NCI-H446 (cell line): ENCODE results near the gene CUL4A.
"Not testable (repeated sequence)": the region's sequence is repeated elsewhere in the genome, so short reads cannot be mapped to it uniquely, and the experiment has no call there.

ENCODE experiments used
- DNase-seq, 2 experiments: peaks; one replicate each; lab custom pipeline; 2025; lab: John Stamatoyannopoulos, UW

Gene CUL4A

DNA sequence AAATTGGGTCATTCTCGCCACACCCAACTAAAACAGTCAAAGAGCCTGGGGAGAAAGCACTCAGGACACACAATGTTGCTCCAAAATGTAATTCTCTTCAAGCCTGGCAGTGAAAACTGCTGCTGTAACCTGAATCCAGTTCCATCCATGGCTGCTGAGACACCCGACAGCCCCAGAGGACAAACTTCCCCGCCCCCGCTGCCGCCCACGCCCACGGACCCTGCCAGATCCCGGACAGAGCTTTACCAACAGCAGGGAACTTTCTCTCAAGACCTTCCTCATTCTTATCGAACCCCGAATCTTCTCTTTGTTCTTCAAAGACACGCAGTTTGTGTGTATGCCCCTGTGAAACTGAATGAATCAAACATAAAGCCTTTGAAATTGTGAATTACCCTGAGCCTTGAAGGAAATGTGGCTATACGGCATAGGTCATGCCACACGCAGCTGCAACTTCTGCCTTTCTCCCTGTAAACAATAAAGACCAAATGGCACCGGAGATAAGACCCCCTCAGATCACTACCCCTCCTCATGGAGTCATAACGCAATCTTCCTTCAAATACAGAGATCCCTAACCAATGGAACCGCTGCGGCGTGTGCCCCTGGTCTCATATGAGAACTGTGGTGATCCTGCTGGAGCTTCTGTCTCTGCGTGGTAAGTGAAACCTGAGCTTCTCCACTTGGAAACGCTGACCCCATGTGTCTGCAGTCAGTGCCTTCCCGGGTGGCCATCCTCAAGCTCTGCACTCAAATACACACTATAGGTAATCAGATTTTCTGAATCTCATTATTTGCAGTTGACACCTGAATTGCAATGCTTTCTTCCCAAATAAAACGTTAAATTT is 82.8 kb downstream of the CUL4A start:
- no peak for DNase-seq

DNA sequence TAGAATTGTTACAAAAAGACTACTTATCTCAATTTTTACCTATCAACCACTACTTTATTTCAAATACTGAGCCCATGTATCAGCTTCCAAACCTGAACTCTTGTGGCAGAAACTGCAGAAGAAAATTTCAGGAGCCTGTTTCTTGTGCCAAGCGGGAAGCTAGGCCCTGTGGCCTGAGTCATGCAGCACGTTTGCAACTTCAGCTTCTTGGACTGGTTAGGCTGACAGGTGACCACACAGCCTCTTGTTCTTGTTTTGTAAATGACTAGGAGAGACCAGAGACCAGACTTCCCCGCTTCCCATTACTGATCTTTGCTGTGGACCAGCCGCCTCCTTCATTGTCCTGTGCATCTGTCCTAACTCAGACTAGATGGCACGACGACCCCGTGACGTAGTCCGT is 84.3 kb downstream of the CUL4A start:
- DNase-seq = no peak

DNA sequence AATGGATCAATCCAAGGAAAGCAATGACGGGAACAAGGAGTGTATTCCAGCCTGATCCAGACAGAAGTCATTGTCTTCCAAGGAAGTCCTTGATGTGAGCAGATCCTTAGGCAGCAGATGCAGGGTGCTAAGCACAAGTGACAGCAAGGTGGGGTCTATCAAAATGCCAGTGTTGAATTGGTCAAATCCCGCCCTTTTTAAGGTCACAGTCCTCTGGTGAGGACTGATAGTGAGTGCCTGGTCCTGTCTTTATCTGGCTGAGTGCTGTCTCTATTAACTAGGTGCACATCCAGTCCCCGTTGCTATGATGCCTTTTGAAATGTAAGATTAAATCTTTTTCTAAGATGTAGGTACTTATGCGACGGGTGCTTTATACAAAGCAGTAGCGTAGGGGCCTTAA is 86.4 kb downstream of the CUL4A start:
- DNase-seq = no peak

DNA sequence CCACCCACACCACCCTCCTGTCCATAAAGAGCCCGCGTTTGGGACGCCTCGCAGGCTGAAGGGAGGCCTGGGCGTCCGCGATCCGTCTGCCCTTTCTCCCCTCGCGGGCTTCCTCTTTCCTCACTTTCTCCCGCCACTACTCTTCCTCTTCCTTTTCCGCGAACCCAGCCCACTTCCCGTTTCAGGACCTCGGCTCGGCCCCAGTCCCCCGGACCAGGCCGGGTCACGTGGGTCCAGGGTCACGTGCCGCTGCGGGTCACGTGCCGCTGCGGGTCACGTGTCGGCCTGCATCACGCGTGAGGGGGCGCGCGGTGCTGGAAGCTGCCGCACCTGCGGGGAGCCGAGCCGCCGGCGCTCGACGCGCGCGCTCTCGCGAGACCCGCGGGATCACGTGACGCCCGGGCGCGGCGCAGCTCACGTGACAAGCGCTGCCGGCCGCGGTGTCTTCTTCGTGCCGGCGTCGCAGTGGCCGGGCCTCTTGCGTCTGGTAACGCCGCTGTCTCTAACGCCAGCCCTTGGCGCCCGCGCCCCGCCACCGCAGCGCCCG is 87.5 kb downstream of the CUL4A start, which contains the start of gene LAMP1:
LAMP1 (plus strand) TSS at position 417 of the 547 bp plus-strand sequence. CDS start 196 bp downstream, outside the sequence.
- DNase-seq = peak; percentile 16 to 86

DNA sequence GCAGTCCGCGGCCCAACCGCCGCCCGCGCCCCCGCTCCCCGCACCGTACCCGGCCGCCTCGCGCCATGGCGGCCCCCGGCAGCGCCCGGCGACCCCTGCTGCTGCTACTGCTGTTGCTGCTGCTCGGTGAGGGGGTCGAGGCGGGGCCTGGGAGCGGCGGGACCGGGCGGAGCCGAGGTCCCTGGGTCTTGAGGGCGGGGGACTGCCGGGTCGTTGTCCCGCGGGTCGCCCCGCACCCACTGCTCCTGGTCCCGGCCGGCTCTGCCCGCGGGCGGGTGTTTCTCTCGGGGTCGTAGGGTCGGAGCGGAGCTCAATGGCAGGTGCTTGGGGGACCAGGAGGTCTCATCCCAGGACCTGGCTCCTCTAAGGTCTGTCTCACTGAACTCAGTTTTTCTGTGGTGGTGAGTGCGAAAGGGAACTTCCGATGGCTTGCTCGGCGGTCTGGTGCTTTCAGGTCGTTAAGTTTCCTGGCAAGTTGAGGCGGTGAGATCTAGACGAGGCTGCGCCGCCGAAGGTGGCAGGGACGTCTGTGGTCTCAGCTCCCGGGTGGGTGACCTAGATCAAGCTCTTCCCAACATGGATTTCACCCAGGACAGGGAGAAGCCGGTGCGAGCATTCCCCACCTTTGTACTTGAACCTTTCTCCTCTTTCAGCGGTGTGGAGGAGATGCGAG is 88.1 kb downstream of the CUL4A start:
- no peak for DNase-seq

DNA sequence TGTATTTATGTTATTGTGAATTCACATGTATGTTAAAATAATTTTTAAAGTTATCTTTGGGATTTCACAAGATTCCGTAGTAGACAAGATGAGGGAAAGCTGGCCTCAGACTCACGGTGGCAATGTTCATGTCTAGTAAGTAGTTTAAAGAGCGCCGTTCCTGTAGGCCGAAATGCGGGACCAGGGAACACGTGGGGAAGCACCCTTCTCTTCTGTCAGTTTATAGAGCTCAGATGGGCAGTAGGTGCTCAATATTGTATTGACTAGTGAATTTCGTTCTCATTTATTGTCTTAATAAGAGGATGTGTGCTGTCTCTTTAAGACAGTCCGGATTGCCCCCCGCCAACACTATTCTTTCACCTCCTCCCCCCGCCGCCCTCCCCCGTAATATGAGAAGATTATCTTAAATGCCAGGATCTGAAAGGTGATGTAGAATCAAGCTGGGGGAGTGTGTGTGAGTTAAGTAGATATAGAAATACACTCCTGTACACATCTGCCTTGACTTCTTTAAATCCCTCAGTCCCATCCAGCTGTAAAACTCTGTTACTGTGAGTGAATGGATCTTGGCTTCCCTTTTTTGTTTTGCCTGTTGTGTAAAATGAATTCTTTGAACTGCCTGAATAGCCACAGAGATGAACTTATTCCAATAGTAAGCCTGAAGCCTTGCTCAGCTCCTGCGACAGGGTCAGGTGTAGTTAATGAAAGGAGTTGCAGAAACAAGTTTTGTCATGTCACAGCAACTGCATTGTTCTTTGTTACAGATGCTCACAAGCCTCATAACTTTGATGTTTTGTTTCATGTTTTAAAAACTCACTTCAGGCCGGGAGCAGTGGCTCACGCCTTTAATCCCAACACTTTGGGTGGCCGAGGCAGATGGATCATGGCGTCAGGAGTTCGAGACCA is 88.9 kb downstream of the CUL4A start:
- no peak for DNase-seq

DNA sequence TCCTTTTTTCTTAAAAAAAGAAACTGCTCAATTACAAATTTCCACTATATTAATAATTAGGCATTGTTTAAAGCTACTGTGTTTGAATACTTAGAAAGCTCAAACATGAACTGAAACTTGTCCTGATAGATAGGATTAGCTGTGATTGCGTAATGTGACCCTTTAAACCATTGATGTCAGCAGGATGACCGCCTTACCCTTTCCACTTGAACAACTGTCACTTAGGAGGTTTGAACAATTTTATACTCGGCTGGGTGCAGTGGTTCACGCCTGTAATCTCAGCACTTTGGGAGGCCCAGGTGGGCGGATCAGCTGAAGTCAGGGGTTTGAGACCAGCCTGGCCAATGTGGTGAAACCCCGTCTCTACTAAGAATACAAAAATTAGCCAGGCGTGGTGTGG is 90.5 kb downstream of the CUL4A start:
- DNase-seq = no peak

DNA sequence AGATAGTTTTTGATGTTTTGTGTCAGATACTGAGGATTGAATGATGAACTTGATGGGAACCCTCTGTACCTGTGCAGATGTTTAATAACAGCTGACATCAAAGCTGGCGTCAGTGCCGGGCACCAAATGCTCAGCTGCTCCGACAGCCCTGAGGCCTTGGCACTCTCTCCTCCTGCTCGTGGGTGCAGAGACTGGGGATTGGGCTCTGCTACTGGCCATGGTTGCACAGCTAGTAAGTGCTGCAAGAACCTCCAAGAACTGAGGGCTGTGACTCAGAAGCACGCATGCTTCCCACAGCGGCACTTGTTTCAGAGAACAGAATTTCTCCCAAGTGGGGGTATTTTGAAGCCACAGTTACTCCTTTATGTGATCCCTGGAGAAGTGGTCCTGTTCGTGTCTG is 93.6 kb downstream of the CUL4A start:
- DNase-seq = no peak

DNA sequence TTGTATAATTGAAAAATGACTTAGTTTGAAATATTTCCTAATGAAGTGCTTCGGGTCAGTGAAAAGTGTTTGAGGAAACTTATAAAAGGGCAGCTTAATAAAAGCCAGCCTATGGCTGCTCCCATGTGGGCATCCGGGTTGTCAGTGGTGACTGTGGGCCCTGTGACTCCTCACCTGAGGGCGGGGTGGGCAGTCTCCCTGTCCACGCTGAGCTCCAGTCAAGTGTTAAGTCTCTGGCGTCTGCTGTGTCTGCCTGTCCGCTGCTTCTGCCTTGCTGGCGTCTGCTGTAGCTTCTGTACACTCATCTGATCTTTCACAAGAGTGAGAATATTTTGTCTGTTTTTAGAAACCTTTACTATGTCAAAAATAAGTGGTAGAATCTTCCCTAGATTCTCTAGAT is 94.7 kb downstream of the CUL4A start:
- DNase-seq = no peak

DNA sequence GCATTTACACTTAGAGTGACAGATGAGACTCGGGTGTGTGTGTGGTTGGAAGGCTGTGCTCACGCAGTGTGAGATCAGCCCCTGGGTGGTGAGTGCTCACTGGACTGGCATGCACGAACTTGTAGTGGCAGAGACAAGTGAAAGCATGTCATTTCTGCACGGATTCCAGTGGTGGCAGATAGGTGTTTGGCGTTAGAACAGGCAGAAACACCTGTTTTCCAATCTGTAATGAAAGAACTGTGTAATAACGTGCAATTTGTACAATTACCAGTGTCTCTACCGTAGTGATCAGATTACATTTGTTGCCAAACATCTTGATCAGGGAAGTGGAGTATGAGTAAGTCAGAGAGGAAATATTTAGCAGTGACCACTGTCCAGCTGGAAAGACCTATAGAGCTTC is 95.8 kb downstream of the CUL4A start:
- no peak for DNase-seq

DNA sequence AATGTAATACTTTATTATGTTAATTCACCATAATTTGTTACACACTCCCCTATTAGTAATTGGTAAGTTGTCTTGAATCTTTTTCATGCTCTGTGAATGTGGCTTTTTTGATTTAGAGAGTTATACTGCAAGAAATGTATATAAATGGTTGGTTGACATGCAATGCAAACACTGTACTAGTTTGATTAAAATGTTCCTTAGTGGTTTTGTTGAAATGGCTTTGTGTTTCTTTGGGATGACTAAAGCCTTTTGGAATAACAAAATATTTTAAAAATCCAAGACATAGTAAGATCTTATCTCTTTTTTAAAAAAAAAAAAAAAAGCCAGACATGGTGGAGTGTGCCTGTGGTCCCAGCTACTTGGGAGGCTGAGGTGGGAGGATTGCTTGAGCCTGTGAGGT is 98.1 kb downstream of the CUL4A start:
- DNase-seq = no peak

DNA sequence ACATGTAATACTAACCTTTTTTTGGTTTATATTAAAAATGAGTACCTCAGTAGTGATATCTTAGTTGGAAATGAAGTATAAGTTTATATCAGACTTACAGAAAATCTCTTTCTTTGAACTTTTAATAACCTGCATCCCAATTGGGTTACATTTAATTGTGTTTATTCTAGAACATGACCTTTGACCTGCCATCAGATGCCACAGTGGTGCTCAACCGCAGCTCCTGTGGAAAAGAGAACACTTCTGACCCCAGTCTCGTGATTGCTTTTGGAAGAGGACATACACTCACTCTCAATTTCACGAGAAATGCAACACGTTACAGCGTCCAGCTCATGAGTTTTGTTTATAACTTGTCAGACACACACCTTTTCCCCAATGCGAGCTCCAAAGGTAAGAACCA is 100.1 kb downstream of the CUL4A start:
- no peak for DNase-seq

DNA sequence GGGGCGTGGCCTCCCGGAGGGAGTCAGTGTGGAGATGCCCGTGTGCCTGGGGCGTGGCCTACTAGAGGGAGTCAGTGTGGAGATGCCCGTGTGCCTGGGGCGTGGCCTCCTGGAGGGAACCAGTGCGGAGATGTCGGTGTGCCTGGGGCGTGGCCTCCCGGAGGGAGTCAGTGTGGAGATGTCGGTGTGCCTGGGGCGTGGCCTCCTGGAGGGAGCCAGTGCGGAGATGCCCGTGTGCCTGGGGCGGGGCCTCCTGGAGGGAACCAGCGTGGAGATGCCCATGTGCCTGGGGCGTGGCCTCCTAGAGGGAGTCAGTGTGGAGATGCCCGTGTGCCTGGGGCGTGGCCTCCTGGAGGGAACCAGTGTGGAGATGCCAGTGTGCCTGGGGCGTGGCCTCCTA is 104.7 kb downstream of the CUL4A start:
- not testable (repeated sequence) for DNase-seq

DNA sequence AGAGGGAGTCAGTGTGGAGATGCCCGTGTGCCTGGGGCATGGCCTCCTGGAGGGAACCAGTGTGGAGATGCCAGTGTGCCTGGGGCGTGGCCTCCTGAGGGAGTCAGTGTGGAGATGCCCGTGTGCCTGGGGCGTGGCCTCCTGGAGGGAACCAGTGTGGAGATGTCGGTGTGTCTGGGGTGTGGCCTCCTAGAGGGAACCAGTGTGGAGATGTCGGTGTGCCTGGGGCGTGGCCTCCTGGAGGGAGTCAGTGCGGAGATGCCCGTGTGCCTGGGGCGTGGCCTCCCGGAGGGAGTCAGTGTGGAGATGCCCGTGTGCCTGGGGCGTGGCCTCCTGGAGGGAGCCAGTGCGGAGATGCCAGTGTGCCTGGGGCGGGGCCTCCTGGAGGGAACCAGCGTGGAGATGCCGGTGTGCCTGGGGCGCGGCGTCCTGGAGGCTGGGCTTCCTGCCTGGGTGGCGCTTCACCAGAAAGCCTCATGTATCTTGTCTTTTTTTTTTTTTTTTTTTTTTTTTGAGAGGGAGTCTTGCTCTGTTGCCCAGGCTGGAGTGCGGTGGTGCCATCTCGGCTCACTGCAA is 105.6 kb downstream of the CUL4A start:
- not testable (repeated sequence) for DNase-seq

DNA sequence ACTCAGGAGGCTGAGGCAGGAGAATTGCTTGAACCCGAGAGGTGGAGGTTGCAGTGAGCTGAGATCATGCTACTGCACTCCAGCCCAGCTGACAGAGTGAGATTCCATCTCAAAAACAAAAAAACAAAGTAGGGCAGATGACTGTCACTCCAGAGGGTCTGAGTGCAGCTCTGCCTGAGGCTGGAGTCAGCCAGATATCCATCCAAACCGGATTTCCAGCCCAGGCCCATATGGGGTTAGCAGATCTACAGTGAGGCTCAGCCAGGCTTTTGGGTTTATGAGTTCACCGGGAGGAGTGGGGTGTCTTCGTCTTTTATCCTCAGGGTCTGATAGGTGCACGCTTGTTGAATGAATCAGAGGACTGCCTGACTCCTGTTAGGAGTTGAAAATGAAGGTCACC is 106.6 kb downstream of the CUL4A start:
- no peak for DNase-seq
